SJCRH30 (cell line): Measurements from ENCODE around the gene SMIM38. TPM values are rescaled to one million over a fixed set of nuclear protein-coding genes. Genes with fewer than 3 reads are reported as not detected.

Experiments used
- DNase-seq, 2 experiments: peaks; one replicate each; pipeline ENCODE4 v3.0.0-alpha.2; 2015 to 2020
- H3K27ac ChIP-seq: fragments of 250-450 bp; sonication (Bioruptor Pico); 2 replicates; pipeline ENCODE4 v1.5.1; 2020; ENCODE audit warnings: mild to moderate bottlenecking, moderate library complexity
- H3K27me3 ChIP-seq: fragments of 250-450 bp; sonication (Bioruptor Pico); 2 replicates; pipeline ENCODE4 v1.5.1; 2020; ENCODE audit warnings: mild to moderate bottlenecking, moderate library complexity
- H3K36me3 ChIP-seq: fragments of 250-450 bp; sonication (Bioruptor Pico); 2 replicates; pipeline ENCODE4 v1.5.1; 2020; ENCODE audit warnings: mild to moderate bottlenecking, moderate library complexity
- H3K4me1 ChIP-seq: fragments of 250-450 bp; sonication (Bioruptor Pico); 2 replicates; pipeline ENCODE4 v1.5.1; 2020; ENCODE audit warnings: mild to moderate bottlenecking, moderate library complexity
- H3K4me3 ChIP-seq: fragments of 250-450 bp; sonication (Bioruptor Pico); 2 replicates; pipeline ENCODE4 v1.5.1; 2020; ENCODE audit warnings: mild to moderate bottlenecking, moderate library complexity
- H3K9me3 ChIP-seq: fragments of 250-450 bp; sonication (Bioruptor Pico); replicated peaks from 2 replicates; pipeline ENCODE4 v1.5.1; 2020; ENCODE audit warnings: mild to moderate bottlenecking, moderate library complexity
- total RNA-seq: library from RNA; depleted of rRNA; stranded (reverse); fragments of >200 nt; shearing (Covaris generic); gene quantifications from 2 replicates; pipeline ENCODE4 v1.2.3, GENCODE V29; 2014; rRNA removed

SMIM38 gene
- total RNA-seq: 0.30 and 0.40 TPM in 2 replicates

- no peaks in the 10 kb centered on the region for H3K36me3 ChIP-seq
- H3K4me3 ChIP-seq: peak within 1 kb of the TSS; percentile 35
- H3K9me3 ChIP-seq: no peaks in the 10 kb centered on the region
- H3K4me1 ChIP-seq: peaks cover 17% of the 10 kb centered on the region
- H3K27ac ChIP-seq: peak within 1 kb of the TSS; percentile 97
- H3K27me3 ChIP-seq: no peaks in the 10 kb centered on the region
- DNase-seq: no peak
These were observed at the start of gene SMIM38 for GRCh38 chr11:69155302-69156234. Gene SMIM38 (plus strand): TSS chr11:69155935. CDS start chr11:69157847, 1,912 bp downstream.

DNA sequence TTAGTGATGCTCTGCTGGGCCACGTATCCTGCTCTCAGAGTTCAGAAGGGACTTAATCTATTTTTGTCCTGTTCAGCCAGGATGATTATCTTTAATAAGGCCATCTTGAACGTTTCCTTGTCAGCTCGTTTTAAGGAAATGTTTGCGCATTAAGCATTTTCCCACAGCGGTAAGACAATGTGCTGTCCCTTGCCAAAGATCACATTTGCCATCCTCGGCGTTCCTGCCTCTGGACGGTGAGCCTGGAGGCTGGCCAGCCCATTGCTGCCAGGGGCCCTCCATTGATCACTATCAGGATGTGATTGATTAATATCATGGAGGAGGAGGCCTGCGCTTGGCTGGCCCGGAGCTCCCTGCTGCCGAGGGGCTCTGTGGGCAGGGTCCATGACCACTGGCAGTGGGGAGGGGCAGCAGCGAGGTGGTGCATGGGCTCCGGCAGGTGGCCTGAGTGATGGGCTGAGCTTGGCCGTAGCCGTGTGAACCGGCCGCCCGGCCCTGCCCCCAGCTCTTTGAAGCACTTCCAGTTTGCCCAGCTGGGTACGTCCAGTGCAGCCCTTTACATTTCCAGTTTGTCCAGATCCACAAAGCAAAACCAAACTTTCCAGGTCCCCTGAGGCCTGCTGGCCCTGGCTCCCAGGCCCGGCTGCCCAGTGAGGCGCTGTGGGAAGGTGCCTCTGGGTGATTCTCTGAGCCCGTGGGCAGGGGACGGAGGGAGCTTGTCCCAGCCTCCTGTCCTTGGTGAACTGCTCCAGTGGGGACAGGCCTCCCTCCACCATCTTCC lies 49.5 kb upstream of the SMIM38 start:
- H3K27ac ChIP-seq: no peak overlapping the region

DNA sequence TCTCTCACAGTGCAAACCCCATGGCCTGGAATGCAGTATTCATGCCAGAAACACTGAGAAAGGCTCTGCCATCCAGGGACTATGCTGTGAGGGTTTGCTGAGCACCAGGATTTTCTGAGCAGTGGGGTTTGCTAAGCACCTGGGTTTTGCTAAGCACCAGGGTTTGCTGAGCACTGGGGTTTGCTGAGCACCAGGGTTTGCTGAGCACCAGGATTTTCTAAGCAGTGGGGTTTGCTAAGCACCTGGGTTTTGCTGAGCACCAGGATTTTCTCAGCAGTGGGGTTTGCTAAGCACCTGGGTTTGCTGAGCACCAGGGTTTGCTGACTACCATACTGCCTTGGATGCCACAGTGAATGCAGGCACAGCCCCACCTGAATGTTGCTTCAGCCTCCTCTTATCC lies 48.3 kb upstream of the SMIM38 start:
- H3K27me3 ChIP-seq: no peaks in the 10 kb centered on the region; the same call in 1 of the 2 replicates

More for the DNA sequence above, 49.5 kb upstream of the SMIM38 start:
- Histone ChIP-seq H3K4me1 (no peaks in the 10 kb centered on the region; the same call in 1 of the 2 replicates), H3K4me3 (no peak overlapping the region), H3K9me3 (no peaks in the 10 kb centered on the region), H3K36me3 (no peaks in the 10 kb centered on the region), H3K27me3 (no peaks in the 10 kb centered on the region; the same call in 1 of the 2 replicates)
- no peak for DNase-seq

DNA sequence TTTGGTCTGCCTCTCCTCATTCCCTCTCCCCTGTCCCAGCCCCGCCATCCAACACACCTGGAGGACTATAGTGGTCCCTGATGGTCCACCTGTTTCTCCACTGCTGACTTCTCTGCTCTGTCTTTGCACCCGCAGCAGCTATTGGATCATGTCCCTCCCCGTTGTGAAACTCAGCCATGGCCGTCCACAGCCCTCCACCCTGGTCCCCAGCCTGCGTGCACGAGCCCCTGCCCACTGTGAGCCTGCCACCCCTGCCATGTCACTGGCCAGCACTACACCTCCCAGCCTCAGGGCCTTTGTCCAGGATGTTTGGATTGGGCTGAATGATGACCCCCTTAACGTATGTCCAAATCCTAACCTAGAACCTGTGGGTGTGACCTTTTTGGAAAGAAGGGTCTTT lies 47.7 kb upstream of the SMIM38 start:
- Histone ChIP-seq H3K36me3 (no peaks in the 10 kb centered on the region), H3K4me1 (no peaks in the 10 kb centered on the region; the same call in 1 of the 2 replicates), H3K9me3 (no peaks in the 10 kb centered on the region), H3K4me3 (no peak overlapping the region), H3K27me3 (no peaks in the 10 kb centered on the region; the same call in 1 of the 2 replicates), H3K27ac (no peak overlapping the region)
- no peak for DNase-seq

More for the DNA sequence above, 48.3 kb upstream of the SMIM38 start:
- Histone ChIP-seq H3K9me3 (no peaks in the 10 kb centered on the region), H3K27ac (no peak overlapping the region), H3K4me1 (no peaks in the 10 kb centered on the region; the same call in 1 of the 2 replicates), H3K36me3 (no peaks in the 10 kb centered on the region), H3K4me3 (no peak overlapping the region)
- DNase-seq: no peak

GRCh38 chr11:69108559-69108958 lies 47.2 kb upstream of the SMIM38 start:
- Histone ChIP-seq H3K27ac (no peak overlapping the region), H3K27me3 (no peaks in the 10 kb centered on the region; the same call in 1 of the 2 replicates), H3K4me3 (no peak overlapping the region), H3K4me1 (no peaks in the 10 kb centered on the region), H3K9me3 (no peaks in the 10 kb centered on the region), H3K36me3 (no peaks in the 10 kb centered on the region)
- DNase-seq: no peak

DNA sequence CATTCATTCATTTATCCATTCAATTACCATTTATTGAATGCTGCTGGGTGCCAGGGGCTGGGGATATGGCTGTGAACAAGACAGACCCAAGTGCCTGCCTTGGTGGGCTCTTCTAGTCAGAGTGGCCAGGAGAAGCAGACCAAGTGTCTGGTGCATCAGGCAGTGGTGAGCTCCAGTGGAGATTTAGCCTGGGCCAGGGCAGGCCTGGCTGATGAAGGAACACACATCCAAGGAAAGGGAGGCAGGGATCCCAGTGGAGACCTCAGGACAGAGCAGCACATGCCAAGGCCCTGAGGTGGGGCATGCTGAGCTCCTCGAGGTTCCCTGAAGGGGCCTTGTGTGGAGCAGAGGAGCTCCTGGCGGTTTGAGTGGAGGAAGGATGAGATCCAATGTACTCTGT lies 46.6 kb upstream of the SMIM38 start:
- no peaks in the 10 kb centered on the region; the same call in 1 of the 2 replicates for H3K27me3 ChIP-seq
- no peak overlapping the region for H3K4me3 ChIP-seq
- no peak for DNase-seq
- H3K9me3 ChIP-seq: no peaks in the 10 kb centered on the region
- no peaks in the 10 kb centered on the region for H3K36me3 ChIP-seq
- no peaks in the 10 kb centered on the region for H3K4me1 ChIP-seq
- no peak overlapping the region for H3K27ac ChIP-seq

DNA sequence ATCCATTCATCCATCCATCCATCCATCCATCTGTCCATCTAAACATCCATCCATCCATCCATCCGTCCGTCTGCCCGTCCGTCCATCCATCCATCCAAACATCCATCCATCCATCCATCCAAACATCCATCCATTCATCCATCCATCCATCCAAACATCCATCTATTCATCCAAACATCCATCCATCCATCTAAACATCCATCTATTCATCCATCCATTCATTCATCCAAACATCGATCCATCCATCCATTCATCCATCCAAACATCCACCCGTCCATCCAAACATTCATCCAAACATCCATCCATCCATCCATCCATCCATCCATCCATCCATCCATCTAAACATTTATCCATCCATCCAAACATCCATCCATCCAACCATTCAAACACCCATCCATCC lies 45.3 kb upstream of the SMIM38 start:
- Histone ChIP-seq H3K27ac (no peak overlapping the region), H3K4me3 (no peak overlapping the region), H3K9me3 (no peaks in the 10 kb centered on the region), H3K36me3 (no peaks in the 10 kb centered on the region), H3K27me3 (no peaks in the 10 kb centered on the region; the same call in 1 of the 2 replicates), H3K4me1 (peaks cover 10% of the 10 kb centered on the region)
- DNase-seq: no peak

DNA sequence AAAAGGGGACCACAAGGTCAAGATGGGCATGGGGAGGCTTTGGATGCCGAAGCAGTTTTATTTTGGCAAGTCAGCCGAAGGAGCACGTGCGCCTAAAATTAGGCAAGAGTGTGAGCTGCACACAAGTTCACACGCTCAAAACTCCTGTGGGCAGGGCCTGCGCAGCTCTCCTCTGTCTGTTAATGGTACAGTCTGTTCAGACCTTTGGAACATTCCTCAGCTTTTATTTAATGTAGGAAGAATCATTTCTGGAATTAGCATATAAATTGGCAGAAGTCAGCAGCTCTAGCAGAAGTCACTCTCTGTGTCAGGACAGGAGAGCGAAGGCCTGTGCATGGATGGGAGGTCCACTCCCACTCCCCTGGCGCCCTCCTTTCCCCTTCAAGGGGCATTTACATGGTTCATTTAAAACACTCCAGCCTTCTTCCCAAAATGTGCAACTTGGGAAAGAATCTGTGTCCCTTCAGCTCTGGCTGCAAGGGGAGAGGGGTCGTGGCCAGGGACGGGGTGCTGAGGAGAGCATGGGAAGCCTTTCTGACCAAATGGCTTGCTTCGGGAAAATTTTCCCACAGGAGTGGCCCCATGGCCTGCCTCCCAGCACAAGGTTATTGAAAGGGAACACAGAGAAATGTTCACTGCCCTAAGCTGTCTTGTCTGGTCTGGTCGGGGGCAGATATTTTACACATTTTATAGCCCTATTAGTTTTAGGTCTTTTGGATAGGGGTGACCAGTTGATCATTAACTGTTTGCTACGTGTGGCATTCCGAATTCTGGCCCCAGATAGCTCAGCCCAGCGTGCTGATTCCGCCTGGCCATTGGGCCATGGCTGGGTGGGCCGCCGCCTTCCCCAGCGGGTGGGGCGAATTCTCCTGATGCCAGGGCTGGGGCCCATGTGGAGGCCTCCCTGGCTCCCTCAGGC lies 43.9 kb upstream of the SMIM38 start:
- no peaks in the 10 kb centered on the region for H3K36me3 ChIP-seq
- H3K9me3 ChIP-seq: no peaks in the 10 kb centered on the region
- DNase-seq: no peak
- no peak overlapping the region for H3K4me3 ChIP-seq
- H3K27me3 ChIP-seq: no peaks in the 10 kb centered on the region
- peaks cover 24% of the 10 kb centered on the region for H3K4me1 ChIP-seq
- no peak overlapping the region for H3K27ac ChIP-seq

DNA sequence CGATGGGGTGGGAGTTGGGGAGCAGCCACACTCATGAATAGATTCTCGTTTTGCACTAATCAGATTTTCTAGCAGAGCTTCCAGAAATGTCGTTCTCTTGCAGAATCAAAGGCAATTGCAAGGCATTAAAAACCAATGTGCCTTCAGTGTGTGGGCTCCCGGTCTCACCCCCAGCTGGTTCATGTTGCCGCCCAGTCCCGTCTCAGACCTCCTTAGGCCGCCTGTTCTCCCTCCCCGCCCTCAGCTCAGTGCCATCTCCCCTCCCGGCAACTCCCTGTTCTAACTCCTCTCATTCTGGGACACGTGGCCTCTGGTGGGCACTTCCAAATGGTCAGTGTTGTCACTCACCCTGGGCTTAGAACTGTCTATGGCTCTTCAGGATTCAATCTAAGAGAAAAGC lies 42.5 kb upstream of the SMIM38 start:
- Histone ChIP-seq H3K4me3 (no peak overlapping the region), H3K27me3 (no peaks in the 10 kb centered on the region), H3K9me3 (no peaks in the 10 kb centered on the region), H3K4me1 (peaks cover 25% of the 10 kb centered on the region), H3K36me3 (no peaks in the 10 kb centered on the region), H3K27ac (no peak overlapping the region)
- DNase-seq: no peak

- no peak overlapping the region for H3K27ac ChIP-seq
- no peak overlapping the region for H3K4me3 ChIP-seq
- no peaks in the 10 kb centered on the region for H3K9me3 ChIP-seq
- H3K27me3 ChIP-seq: no peaks in the 10 kb centered on the region
- H3K36me3 ChIP-seq: no peaks in the 10 kb centered on the region
- peaks cover 25% of the 10 kb centered on the region for H3K4me1 ChIP-seq
- DNase-seq: no peak
These were observed 41.9 kb upstream of the SMIM38 start for GRCh38 chr11:69113646-69114340.

GRCh38 chr11:69114362-69114761 lies 41.4 kb upstream of the SMIM38 start:
- Histone ChIP-seq H3K4me3 (no peak overlapping the region), H3K27ac (no peak overlapping the region), H3K4me1 (peaks cover 25% of the 10 kb centered on the region), H3K9me3 (no peaks in the 10 kb centered on the region), H3K36me3 (no peaks in the 10 kb centered on the region), H3K27me3 (no peaks in the 10 kb centered on the region)
- no peak for DNase-seq

DNA sequence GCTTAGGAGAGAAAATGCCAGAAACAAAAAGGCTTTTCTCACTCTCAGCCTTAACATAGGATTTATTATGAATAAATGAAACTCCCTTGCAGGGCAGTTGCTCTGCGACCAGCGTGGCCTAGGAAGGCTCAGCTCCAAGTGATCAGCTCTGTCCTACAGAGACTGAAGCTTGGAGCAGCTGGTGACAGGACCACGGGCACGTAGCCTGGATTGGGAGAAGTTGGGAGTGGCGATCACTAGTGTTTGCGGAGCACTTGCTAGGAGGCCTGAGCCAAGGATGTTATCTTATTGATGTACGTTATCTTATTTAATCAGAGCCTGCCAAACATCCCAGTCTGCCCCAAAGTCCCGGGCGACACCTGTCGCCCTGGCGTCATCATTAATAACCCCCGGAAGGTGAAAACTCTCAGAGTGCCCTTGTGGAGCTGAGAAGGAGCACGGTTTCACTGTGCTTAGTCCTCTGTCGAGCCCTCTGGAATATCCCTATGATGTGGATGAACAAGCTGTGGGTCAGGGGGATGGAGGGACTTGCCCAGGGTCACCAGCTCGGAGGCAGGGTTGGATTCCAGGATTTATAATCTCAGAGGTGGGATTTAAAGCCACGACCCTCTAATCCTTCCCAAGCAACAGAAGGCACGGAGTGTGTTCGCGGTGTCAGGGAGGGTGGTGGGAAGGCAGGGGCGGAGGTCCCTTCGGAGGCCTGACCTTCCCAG lies 40.8 kb upstream of the SMIM38 start:
- Histone ChIP-seq H3K27me3 (no peaks in the 10 kb centered on the region), H3K9me3 (no peaks in the 10 kb centered on the region), H3K4me1 (peaks cover 25% of the 10 kb centered on the region), H3K4me3 (no peak overlapping the region), H3K27ac (no peak overlapping the region), H3K36me3 (no peaks in the 10 kb centered on the region)
- DNase-seq: peak in 1 of 2 experiments; percentile 40
